Fibroblast of skin of abdomen (primary cell): ENCODE results near the gene HEATR1.
"Not testable (repeated sequence)": the region's sequence is repeated elsewhere in the genome, so short reads cannot be mapped to it uniquely, and the experiment has no call there.

Source experiments
- DNase-seq: peaks from one replicate; pipeline ENCODE4 v3.0.0-alpha.2; 2013

The HEATR1 gene

DNA sequence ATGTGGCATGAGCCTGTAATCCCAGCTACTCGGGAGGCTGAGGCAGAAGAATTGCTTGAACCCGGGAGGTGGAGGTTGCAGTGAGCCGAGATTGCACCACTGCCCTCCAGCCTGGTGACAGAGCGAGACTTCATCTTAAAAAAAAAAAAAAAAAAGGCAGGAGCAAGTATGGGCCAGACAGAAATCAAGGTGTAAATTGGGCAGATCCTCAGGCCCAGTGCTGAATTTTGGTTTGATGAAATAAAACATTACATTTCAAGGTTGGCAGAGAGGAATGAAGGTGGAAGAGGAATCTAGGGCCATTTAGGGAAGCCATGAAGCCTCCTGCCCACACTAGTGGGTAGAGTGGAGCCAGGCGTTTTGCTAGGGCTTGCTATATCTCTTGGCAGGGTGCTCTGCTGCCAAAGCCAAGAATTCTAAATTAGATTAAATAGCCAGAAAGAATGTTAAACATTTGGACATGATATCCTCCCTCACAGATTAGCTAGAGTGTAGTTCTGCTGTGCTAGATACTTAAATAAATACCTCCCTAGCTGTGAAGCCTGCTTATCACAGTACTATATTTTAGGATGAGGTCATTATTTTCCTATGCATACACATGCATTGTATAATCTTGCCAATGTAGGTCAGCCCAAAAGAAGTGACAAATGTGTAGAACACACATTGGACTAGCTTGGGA, 97.2 kb downstream of the HEATR1 start:
- peak; percentile 14 for DNase-seq

DNA sequence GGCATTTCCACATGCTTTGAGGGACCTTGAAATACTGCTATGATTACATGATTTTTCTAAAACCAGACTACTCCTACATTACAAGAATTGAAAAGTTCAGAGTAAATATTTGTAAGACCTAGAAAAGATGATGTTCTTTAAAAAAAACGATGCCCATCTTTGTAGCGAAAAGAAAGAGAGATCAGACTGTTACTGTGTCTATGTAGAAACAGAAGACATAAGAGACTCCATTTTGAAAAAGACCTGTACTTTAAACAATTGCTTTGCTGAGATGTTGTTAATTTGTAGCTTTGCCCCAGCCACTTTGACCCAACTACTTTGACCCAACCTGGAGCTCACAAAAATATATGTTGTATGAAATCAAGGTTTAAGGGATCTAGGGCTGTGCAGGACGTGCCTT, 100.0 kb downstream of the HEATR1 start:
- not testable (repeated sequence) for DNase-seq

GRCh38 chr1:236502972-236503639, 101.2 kb downstream of the HEATR1 start:
- peak; percentile 57 for DNase-seq

- peak; percentile 33 for DNase-seq
Measured at GRCh38 chr1:236502579-236502971, 101.7 kb downstream of the HEATR1 start.

DNA sequence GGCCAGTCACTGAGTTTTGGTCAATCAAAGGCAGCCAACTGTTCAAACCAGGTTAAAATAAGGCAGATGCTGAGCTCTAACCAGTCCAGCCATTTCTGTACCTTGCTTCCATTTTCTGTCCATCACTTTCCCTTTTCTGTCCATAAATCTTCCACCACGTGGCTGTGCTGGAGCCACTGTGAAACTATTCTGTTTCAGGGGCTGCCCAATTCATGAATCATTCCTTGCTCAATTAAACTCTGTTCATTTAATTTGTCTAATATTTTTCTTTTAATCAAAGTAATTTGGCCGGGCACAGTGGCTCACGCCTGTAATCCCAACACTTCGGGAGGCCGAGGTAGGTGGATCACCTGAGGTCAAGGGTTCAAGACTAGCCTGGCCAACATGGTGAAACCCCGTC, 103.2 kb downstream of the HEATR1 start:
- DNase-seq = no peak
